GM19438 (cell line): ENCODE data around the gene GGTLC2.

Experiments
- ATAC-seq: cut with Tn5 transposase; IDR thresholded peaks from one replicate; pipeline ENCODE4 v1.9.1; 2021; ENCODE audit warnings: low read depth; ENCODE audit not compliant: unreplicated experiment

The GGTLC2 gene

DNA sequence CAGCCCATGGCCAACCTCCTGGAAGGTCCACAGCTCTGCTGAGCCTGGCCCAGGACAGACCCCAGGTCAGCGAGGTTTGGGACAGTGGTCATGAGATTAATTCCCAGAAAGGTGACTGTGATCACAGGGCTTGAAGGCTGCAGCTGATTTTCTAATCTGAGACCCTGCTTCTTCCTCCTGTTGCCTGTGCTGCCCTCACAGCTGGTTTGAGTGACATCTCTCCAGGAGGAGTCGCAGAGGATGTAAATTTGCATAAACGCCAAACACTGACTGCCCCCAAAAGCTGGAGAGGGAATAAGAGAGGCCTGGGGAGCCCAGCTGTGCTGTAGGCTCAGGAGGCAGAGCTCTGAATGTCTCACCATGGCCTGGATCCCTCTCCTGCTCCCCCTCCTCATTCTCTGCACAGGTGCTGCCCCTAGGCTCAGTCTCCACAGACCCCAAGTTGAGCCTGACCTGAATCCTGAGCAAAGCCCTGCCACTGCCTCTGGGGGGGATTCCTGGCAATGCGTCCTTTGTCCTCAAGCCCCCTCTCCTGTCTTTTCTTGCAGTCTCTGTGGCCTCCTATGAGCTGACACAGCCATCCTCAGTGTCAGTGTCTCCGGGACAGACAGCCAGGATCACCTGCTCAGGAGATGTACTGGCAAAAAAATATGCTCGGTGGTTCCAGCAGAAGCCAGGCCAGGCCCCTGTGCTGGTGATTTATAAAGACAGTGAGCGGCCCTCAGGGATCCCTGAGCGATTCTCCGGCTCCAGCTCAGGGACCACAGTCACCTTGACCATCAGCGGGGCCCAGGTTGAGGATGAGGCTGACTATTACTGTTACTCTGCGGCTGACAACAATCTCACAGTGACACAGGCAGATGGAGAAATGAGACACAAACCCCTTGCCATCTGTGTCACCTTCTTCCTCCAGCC lies 23.8 kb downstream of the GGTLC2 start:
- ATAC-seq = no peak

DNA sequence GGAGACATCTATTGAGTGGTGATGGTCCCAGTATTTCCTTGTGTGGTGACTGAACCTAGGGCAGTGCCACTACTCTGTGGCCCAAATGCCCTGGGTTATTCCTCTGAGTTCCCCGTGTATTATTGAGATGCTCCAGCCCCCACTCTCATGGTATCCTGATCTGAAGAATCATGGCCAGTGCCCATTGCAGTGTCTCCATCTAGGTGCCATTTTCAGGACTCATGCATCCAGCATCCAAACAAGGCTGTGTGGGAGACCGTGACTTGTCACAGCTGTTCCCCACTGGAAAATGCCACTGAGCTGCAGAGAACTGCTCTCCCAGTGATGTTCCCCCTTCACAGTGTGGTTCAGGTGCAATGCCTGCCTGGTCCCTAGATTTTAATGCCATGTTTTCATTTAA lies 24.7 kb downstream of the GGTLC2 start:
- no peak for ATAC-seq

DNA sequence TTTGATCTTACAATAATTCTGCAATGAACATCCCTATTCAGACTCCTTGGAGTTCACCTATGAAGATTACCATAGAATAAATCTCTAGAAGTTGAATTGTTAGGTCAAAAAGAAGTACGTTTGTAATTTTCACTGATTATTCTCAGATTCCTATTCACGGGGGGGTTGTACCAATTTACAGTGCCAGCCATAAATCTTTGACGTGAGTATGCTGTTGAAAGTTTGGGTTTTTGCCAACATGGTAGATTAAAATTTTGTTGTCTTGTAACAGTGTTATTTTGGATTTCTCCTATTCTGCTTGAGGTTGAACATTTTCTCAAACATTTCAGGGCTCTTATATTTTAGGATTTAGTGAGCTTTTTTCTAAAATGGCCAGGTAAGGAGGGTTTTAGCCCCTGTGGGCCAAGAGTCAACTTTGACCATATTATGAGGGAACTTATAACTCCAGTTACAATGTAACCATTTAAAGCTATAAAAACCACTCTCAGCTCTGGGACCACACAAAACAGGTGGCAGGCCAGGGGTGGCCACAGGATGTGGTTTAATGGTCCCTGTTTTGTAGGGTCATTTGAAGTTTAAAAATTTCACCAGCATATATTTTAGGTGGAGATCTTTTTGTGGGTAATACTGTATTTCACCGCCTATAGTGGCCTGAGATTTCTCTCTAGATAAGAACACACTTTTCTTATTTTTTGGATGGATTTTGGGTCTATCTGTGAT lies 25.8 kb downstream of the GGTLC2 start:
- no peak for ATAC-seq

DNA sequence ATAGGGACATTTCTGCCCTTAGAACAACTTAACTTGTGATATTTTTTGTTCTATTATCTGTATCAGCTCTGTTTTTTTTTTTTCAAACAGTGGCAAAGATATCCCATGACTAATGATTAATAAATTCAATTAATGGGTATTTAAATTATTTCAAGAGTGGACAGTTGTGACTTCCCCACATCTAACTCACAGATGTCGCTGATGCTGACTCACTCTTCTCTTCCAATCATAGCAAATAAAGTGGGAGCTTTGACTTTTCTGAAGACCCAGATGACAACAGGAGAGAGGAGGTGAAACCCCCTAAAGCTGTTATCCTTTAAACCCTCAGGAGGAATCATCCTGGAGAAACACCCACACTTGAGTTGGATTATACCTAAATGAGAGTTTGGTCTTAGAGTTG lies 27.1 kb downstream of the GGTLC2 start:
- no peak for ATAC-seq

DNA sequence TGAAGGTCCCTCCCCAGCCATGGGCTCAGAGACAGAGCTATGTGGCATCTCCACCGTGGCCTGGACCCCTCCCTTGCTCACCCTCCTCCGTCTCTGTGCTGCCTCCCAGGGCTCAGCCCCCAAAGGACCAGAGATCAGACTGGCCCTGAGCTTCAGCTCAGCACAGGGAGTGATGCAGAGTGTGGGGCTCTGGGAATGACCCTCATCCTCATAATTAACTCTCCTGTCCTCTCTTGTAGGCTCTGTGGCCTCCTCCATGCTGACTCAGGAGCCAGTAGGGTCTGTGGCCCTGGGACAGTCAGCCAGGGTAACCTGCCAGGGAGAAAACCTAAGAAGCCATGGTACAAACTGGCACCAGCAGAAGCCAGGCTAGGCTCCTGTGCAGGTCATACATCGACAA lies 28.7 kb downstream of the GGTLC2 start:
- no peak for ATAC-seq

DNA sequence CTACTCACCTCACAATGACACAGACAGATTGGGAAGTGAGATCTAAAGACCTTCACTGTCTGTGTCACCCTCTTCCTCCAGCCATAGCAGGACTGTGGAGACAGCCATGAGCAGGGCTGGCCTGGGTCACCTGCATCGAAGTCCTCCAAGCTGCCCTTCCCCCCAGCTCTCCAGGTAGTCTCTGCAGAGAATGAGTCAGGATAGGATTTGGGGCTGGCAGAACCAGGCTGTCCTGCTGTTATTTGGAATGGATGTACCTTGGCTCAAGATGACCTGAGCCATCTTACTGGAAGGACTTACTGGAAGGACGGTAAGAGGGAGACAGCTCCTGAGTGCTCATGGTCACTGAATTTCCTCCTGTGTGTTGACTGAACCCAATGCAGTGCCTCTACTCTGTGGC lies 29.2 kb downstream of the GGTLC2 start:
- no peak for ATAC-seq

DNA sequence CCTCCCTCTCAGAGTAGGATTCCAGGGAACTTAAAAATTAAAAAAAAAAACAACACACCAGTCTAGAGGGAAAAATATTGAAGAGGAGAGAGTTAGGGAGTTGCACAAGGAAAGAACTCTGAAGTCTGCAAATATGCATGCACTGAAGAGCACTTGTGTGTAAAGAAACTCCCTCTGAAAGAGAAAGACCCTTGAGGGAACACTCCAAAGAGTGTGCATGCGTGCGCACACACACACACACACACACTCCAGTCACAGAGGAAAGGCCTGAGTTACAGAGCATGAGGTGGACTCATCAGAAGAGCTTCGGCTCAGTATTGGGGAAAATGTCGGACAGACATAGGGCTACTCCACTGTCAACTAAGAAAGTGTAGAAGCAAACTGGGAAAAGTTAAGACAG lies 30.1 kb downstream of the GGTLC2 start:
- ATAC-seq = no peak

DNA sequence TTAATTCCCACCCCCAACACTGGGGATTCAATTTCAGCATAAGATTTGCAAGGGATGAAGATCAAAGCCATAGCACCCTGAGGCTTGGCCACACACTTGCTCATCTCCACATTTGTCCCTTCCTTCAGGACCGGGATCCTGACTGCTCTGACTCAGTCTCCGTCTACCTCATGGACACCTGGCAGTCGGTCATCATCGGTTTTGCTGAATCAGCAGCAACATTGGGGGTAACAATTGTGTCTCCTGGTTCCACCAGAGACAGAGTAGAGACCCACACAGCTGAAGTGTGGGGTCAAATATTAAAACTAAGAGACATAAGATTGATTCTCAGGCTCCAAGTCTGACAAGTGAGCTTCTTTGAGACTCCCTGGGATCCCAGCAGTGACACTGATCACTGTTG lies 34.6 kb downstream of the GGTLC2 start:
- ATAC-seq = no peak

DNA sequence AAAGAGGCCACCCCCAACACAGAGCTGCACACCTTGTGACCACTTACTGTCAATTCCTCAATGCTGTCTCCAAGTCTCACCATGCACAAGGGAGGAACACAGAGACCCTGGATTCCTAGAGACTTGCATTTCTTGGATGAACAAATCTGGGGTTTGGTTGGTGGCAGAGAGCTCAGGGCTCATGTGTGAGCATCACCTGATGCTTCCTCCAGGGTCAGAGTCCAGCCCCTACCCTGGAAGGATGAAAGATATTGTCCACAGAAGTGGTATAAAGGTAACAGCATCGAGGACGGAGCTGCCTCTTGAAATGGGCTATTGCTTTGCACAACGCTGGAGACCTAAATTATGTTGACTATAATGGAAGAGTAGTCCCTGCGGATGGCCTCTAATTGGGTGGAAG lies 36.0 kb downstream of the GGTLC2 start:
- ATAC-seq = no peak

DNA sequence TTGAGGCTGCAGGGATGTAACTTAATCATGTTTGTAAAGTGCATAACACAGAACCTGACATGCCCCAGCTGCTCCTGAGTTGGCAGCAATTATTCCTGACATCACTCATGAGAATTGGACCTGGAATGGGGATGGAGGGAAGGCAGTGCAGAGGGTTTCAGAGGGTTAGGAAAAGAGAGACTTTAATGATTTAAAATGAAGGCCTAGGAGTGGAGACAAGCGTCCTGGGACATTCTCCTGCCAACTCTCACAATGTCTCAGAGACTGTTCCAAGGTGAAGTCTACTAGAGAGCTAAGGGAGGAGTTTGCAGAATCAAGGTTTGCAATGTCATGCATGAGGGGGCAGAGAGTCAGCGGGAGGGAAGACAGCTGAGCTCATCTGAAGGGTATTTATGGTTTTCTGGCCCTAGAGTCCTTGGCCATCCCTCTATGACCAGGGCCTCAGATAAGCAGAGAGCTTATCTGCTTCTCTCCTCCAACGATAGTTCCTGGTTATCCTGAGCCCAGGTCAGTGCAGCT lies 36.9 kb downstream of the GGTLC2 start:
- ATAC-seq = no peak

DNA sequence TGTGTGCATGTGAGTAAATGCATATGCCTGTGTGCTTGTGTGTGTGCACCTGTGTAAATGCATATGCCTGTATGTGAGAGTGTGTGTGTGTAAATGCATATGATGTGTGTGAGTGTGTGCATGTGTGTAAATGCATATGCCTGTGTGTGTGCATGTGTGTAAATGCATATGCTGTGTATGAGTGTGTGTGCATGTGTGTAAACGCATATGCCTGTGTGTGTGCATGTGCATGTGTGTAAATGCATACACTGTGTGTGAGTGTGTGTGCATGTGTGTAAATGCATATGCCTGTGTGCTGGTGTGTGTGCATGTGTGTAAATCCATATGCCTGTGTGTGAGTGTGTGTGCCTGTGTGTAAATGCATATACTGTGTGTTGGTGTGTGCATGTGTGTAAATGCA lies 37.8 kb downstream of the GGTLC2 start:
- ATAC-seq = no peak

DNA sequence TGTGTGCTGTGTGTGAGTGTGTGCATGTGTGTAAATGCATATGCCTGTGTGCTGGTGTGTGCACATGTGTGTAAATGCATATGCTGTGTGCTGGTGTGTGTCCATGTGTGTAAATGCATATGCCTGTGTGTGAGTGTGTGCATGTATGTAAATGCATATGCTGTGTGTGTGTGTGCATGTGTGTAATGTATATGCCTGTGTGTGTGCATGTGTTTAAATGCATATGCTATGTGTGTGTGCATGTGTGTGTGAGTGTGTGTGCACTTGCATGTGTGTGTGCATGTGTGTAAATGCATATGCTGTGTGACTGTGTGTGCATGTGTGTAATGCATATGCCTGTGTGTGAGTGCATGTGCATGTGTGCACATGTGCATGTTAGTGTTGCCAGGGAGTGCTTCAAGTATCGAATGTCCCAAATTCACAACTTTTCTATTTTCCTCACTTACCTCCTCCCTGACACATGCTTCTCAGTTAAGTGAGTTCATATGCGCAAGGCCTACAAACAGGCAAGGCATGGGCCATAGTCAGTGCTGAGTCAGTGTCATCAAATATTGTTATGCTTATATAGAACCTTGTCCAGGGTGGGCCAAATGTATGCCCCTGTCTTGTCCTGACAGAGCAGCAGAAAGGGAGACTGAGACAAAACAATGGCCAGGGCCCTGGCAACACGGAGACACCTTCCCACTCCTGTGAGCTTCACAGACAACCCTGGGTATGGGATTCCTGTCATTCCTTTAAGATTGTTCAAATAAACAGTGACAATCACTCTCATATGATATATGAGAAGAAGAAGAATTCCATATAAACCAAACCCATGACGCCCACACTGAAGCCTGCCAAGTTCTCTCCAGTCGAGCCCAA lies 38.6 kb downstream of the GGTLC2 start:
- ATAC-seq = no peak

DNA sequence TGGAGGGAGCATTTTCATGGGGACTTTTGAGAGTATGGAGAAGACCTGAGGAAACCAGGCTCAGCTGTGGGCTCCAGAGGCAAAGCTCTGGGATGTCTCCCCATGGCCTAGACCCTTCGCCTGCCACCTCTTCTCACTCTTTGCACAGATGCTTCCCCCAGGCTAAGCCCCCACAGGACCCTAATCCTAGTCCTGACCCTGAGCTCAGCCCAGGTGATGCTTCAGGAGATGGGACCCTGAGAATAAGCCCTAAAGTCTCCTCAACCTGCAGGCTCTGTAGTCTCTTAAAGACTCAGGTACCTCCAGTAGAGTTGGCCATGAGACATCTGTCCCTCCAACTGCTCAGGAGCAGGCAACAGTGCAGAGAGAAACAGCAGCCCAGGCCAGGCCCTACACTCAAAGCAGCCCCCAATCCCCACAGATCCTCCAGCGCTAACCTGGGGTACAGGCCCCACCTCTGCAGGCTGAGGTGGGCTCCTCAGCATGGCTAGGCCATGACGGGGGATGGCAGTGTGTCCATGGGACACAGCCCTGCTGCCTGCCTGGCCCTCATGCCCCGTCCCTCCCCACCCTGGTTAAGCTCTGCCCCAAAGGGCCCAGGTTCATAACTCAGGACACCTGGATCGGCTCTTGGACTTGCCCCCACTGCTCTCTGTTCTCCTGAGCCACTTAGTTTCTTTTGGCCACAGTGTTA lies 39.4 kb downstream of the GGTLC2 start:
- ATAC-seq = no peak

DNA sequence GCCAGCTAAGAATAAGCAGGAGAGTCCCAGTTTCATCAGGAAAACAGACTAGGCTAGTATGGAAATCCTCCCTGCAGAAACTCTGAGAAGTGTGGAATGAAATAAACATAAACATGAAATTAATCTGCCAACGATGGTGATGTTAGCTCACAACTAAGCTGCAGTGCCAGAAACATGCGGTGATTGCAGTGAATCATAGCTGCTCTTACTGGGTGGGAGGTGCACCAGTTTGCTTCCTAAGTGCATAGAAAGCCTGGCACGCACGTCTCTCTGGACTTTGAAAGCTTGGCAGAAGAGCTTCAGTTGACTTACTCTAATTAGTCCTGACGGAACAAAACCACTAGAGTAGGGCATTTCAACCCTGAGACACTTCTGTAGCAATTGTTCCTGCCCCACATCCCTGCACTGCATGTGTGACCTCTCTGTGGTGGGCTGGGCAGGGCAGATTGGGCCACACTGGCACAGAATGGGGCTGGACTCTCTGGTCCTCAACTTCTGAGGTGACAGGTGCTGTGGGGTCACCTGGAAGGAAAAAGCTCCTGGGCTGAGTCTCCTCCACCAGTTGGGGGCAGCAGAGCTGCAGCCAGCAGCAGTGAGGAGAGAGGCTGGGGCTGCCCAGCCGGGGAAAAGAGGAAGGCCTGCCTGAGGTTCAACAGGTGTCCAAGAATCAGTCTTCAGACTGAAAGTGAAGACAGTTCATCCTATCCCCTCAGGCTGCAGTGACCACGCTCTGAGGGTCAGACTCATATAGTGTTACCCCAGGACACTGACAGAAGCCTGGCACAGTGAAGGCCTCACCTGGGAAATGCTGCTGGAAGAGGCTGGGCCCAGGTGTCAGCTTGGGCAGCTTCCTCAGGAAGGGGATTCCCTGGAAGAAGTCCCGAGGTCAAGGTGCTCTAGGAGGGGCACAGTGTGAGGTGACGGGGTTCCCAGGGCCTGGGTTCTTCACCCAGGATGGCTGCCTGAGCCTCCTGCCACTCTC lies 40.5 kb downstream of the GGTLC2 start:
- ATAC-seq = no peak

DNA sequence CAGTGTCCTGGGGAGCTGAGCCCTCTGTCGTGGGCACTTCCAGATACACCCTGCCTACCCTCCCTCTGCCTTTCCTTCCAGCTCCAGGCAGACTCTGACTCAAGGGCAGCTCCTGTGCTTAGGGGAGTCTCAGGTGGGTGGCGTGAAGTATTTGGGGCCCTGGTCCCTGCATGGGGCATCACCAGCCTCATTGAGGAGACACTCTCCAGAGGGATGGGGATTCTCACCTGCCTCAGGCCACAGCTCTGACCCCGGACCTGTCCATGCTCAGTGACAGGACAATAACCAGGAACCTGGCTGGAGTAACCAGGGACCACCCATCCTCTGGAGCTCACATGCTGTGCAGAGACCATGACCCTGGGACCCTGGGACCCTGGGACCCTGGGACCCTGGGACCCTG lies 41.2 kb downstream of the GGTLC2 start:
- no peak for ATAC-seq

DNA sequence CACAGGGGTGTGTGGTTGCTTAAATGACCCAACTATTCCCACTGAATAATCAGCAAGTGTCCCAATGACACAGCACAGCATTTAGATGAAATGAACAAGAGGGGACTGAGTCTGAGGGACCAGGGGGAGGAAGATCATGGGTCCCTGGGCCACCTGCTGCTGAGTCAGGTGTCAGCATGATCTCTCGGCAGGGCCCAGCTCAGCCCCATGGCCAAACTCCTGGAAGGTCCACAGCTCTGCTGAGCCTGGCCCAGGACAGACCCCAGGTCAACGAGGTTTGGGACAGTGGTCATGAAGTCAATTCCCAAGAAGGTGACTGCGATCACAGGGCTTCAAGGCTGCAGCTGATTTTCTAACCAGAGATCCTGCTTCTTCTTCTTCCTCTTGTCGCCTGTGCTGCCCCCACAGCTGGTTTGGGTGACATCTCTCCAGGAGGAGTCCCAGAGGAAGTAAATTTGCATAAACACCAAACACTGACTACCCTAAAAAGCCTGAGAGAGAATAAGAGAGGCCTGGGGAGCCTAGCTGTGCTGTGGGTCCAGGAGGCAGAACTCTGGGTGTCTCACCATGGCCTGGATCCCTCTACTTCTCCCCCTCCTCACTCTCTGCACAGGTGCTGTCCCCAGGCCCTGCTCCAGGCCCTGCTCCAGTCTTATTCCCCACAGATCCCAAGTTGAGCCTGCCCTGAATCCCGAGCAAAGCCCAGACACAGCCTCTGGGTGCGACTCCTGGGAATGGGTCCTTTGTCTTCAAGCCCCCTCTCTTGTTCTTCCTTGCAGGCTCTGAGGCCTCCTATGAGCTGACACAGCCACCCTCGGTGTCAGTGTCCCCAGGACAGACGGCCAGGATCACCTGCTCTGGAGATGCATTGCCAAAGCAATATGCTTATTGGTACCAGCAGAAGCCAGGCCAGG lies 42.0 kb downstream of the GGTLC2 start:
- peak; percentile 66 for ATAC-seq

DNA sequence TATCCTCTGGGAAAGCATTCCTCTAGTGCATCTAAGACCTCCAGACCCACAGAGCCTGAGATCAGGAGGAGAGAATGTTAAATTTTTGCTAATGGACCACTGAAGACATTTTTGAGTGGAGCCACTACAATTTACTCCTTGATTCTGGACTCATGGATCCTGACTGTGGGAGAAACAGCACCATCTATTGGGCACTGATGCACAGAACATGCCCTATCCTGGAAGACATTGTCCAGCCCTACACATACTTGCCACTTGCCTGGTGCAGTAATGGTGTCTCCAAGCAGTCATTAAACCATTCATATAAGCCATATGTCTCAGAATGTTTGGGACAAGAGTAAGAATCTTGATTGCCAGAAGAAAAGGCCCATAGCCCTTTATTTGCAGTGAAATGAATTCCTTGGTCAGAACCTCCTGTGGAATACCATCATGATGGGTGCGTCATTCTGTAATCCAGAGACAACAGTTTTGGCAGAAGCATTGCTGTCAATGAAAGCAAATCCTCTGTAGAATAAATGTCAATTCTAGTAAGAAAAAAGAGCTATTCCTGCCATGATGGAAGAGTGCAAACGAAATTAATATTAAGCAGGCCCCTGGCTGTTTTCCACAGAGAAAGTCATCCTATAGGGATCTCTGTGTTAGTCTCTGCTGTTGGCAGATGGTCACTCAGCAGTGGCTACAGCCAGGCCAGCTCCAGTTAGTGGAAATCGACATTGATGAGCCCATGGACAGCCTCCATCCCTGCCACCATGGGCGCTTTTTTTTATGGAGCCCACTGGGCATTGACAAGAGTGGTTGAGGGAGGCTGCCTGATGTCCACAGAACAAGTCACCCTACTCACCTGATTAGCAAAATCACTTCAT lies 43.5 kb downstream of the GGTLC2 start:
- no peak for ATAC-seq
